Activated CD8-positive, alpha-beta T cell treated with anti-CD3 and anti-CD28 coated beads, Interleukin-2, amount 10 ng/mL, durations not matched to agents 7 days and 5 days (primary cell): ENCODE data around the gene RTN4RL2. TPM values are rescaled to one million over a fixed set of nuclear protein-coding genes. Genes with fewer than 3 reads are reported as not detected.

ENCODE experiments used
- ATAC-seq: fragments of 150-1000 bp; cut with Tn5 transposase; one replicate; pipeline ENCODE4 v1.10.0; 2021; ENCODE audit warnings: moderate library complexity
- CTCF ChIA-PET: fragments of 350-600 bp; sonication (Branson Sonifier 250); formaldehyde crosslinking; loops from one replicate; lab custom pipeline; 2021; ENCODE audit warnings: antibody characterized with exemption; lab: Charles Lee
- POLR2A ChIA-PET: fragments of 350-600 bp; sonication (Branson Sonifier 250); formaldehyde crosslinking; loops from one replicate; lab custom pipeline; 2021; ENCODE audit warnings: antibody characterized with exemption; lab: Charles Lee
- DNase-seq: peaks from one replicate; pipeline ENCODE4 v3.0.0-alpha.2; 2020
- H3K27ac Mint-ChIP-seq: one replicate; pipeline ENCODE4 v1.8.0; 2021; ENCODE audit warnings: mild to moderate bottlenecking, mixed read lengths
- H3K27me3 Mint-ChIP-seq: one replicate; pipeline ENCODE4 v1.8.0; 2021; ENCODE audit warnings: low read depth, mixed read lengths
- H3K36me3 Mint-ChIP-seq: one replicate; pipeline ENCODE4 v1.8.0; 2021; ENCODE audit warnings: low read depth, mixed read lengths
- H3K4me1 Mint-ChIP-seq: one replicate; pipeline ENCODE4 v1.8.0; 2021; ENCODE audit warnings: low read depth, mixed read lengths
- H3K4me3 Mint-ChIP-seq: one replicate; pipeline ENCODE4 v1.8.0; 2021; ENCODE audit warnings: mild to moderate bottlenecking, mixed read lengths
- H3K9me3 Mint-ChIP-seq: one replicate; pipeline ENCODE4 v1.8.0; 2022; ENCODE audit warnings: mixed read lengths; ENCODE audit not compliant: insufficient read depth
- total RNA-seq, 2 experiments: library from RNA; stranded (reverse); gene quantifications; one replicate each; pipeline ENCODE4 v1.2.3, GENCODE V29; 2021

The RTN4RL2 gene
- total RNA-seq, 2 experiments from 2014 or later: 0.47 to 0.57 TPM

DNA sequence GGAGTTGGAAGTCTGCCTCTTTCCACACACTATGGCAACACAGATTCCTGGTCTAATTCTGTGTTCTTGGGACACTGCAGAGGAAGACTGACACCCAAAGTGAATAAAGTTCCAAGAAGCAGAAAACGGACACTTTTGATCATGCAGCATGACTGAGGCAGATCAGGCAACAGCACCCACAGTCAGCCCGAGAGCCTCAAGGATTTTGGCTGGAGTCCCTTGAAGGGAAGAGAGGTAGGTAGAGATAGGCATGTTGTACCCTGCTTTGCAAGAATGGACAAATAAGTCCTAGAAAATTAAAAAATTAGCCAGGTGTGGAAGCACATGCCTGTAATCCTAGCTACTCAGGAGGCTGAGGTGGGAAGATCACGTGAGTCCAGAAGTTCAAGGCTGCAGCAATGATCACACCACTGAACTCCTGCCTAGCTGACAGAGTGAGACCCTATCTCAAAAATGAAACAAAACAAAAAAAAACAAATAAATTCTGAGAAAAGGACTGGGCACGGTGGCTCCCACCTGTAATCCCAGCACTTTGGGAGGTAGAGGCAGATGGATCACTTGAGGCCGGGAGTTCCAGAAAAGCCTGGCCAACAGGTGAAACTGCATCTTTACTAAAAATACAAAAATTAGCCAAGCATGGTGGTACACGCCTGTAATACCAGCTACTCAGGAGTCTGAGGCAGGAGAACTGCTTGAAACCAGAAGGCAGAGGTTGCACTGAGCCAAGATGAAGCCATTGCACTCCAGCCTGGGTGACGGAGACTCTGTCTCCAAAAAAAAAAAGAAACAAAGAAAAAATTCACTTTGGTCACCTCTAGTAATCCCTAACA, 48.2 kb downstream of the RTN4RL2 start:
- ChIA-PET CTCF (interaction anchor here (2.9 to 6.0 kb wide), 3 partner anchors 15 to 51 kb away, joined by 16 to 53 read pairs (median 19); no protein-coding TSS in a partner anchor), POLR2A (no interaction called here)
- Mint-ChIP-seq H3K4me1 (peaks cover 31% of the 10 kb centered on the region), H3K27me3 (no peaks in the 10 kb centered on the region), H3K4me3 (no peak overlapping the region), H3K9me3 (no peaks in the 10 kb centered on the region), H3K36me3 (peaks cover 13% of the 10 kb centered on the region), H3K27ac (no peak overlapping the region)
- no peak for ATAC-seq
- DNase-seq: no peak

DNA sequence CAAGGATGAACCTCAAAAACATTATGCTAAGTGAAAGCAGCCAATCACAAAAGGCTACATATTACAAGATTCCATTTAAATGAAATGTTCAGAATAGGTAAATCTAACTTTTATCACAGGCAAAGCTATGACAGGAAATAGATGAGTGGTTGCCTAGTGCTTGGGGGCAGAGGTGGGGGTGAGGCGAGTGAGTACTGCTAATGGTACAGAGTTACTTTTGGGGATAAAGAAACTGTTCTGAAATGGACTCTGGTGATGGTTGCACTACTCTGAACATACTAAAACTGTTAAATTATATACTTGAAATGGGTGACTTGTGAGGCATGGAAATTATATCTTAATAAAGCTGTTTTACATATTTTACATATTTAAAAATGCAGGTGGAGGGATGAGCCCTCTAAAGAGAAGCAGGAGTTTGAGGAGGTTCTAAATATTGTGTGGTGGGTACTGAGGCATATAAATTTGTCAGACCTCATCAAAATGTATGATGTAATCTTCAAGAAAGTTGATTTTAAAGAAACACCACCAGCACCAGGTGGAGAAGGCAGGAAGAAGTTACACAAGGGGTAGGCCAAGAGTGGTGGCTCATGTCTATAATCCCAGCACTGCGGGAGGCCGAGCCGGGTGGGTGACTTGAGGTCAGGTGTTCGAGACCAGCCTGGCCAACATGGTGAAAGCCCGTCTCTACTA, 51.6 kb downstream of the RTN4RL2 start:
- ChIA-PET POLR2A (no interaction called here), CTCF (interaction anchor here (0.7 to 2.0 kb wide), 6 partner anchors 15 to 54 kb away, joined by 3 to 29 read pairs (median 7); no protein-coding TSS in a partner anchor)
- Mint-ChIP-seq H3K36me3 (peaks cover 10% of the 10 kb centered on the region), H3K9me3 (no peaks in the 10 kb centered on the region), H3K27me3 (no peaks in the 10 kb centered on the region), H3K4me1 (peaks cover 38% of the 10 kb centered on the region), H3K4me3 (peak overlapping the region; percentile 12), H3K27ac (peak overlapping the region; percentile 30)
- ATAC-seq (no peak), DNase-seq (no peak)

DNA sequence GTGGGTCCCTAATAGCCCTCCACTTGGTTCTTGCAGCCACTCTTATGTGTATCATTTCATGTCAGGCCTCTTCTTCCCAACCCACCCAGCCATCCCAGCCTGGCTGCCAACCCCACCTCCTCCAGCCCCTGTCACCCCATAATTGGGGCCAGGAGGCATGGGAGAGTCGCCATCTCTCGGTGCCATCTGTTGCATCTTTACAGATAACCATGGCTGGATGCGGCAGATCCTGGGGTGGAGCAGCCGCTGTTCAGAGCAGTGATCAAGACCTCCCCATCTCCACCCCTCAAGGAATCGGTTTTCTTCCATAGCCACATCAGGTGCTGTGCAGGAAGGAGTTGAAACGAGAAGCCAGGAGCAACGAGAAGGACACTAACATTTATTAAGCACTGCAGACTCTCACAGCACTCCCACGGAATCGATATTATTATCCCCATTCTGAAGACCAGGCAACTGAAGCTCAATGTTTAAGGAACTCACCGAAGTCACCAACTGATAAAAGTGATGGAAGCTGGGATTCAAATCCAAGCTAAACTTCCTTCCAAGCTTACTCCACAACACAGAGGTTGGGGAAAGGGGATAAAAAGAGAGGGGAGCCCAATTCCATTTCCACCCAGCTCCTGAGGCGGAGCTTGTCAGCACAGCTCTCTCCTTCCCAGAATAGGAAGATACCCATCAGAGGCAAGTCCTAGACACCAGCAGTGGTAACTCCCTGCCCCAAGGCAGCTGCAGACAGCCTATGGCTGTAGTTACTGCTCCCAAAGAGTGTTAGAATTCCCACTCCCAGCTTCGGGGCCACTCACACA, 52.5 kb downstream of the RTN4RL2 start:
- no peak for DNase-seq
- ChIA-PET CTCF (interaction anchor here (0.6 to 9.0 kb wide), 6 partner anchors 13 to 167 kb away, joined by 3 to 152 read pairs (median 25); no protein-coding TSS in a partner anchor), POLR2A (interaction anchor here (1.6 to 5.0 kb wide), 2 partner anchors 10 to 14 kb away, joined by 4 to 47 read pairs; no protein-coding TSS in a partner anchor)
- Mint-ChIP-seq H3K27me3 (no peaks in the 10 kb centered on the region), H3K27ac (peak overlapping the region; percentile 30), H3K36me3 (peaks cover 10% of the 10 kb centered on the region), H3K4me3 (no peak overlapping the region), H3K4me1 (peaks cover 37% of the 10 kb centered on the region), H3K9me3 (no peaks in the 10 kb centered on the region)
- no peak for ATAC-seq

DNA sequence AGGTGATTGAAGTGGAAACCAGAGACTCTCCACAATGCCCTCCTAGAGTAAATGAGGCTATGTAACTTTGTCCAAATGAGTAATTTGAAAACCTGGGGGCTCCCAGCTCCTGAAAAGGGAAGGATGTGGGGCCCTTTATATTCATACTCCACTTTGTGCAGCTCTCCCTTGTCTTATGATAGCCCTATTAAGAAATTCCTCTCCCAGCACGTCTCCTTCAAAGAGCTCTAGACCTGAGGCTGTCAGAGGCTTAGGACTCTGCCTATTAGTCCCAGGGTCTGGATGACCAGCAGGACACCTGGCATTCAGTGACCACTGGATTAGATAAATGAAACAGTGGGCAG, 53.1 kb downstream of the RTN4RL2 start:
- peaks cover 8% of the 10 kb centered on the region for H3K36me3 Mint-ChIP-seq
- ChIA-PET CTCF (interaction anchor here (0.6 to 9.0 kb wide), 8 partner anchors 13 to 167 kb away, joined by 3 to 152 read pairs (median 4); partner anchors contain the start of gene UBE2L6), POLR2A (interaction anchor here (1.0 to 5.0 kb wide), 3 partner anchors 11 to 144 kb away, joined by 3 to 47 read pairs (median 4); partner anchors contain the start of gene CLP1)
- no peaks in the 10 kb centered on the region for H3K27me3 Mint-ChIP-seq
- peaks cover 37% of the 10 kb centered on the region for H3K4me1 Mint-ChIP-seq
- ATAC-seq (no peak), DNase-seq (no peak)
- H3K27ac Mint-ChIP-seq: peak overlapping the region; percentile 57
- H3K9me3 Mint-ChIP-seq: no peaks in the 10 kb centered on the region
- peak overlapping the region; percentile 97 for H3K4me3 Mint-ChIP-seq

- Mint-ChIP-seq H3K36me3 (peaks cover 8% of the 10 kb centered on the region), H3K27me3 (no peaks in the 10 kb centered on the region), H3K4me1 (peaks cover 37% of the 10 kb centered on the region), H3K27ac (peak overlapping the region; percentile 91), H3K9me3 (no peaks in the 10 kb centered on the region), H3K4me3 (peak overlapping the region; percentile 97)
- DNase-seq (peak; percentile 48), ATAC-seq (peak; percentile 51)
- POLR2A ChIA-PET: interaction anchor here (0.6 to 5.0 kb wide), 6 partner anchors 12 to 1064 kb away, joined by 3 to 47 read pairs (median 3); partner anchors contain the start of gene CLP1
- CTCF ChIA-PET: interaction anchor here (1.0 to 9.0 kb wide), 11 partner anchors 12 to 168 kb away, joined by 3 to 152 read pairs (median 5); partner anchors contain the start of gene UBE2L6
Measured at GRCh38 chr11:57513911-57514537, 53.7 kb downstream of the RTN4RL2 start.

DNA sequence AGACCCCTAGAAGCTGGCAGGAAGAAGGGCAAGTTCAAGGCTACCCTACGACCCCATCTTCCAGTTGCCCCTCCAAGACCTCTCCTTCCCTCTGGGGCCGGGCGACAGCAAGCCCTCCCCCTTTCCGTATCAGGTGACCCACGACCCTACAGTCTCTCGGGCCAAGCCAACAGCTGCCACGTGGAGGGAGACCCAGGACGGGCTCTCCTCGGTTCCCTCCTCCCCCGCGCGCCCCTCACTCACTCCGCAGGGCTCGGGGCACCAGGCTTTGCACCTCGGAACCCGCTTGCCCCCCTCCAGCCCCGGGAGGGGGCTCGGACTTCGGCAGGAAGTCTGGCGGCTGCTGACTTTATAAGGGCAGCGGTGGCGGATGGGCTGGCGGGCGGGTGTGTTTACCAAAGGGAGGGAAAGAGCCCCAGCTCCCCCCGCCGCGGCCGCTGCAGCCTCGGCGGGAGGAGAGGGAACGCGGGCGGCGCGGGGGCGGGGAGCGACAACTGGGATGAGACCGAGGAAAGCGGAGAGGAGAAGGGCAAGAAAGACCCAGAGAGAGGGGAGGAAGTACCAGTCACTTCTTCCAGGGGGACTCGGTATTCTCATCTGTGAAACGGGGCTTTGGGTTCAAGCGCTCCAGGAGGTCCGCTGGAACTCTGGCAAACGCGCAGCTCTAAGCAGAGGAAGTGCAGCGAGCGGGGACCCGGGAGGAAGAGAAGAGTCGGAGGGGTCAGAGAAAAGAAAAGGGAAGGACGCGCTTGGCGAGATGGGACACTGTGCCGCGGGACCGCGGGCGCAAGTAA, 54.4 kb downstream of the RTN4RL2 start:
- Mint-ChIP-seq H3K27ac (peak overlapping the region; percentile 91), H3K27me3 (no peaks in the 10 kb centered on the region), H3K4me1 (peaks cover 34% of the 10 kb centered on the region), H3K36me3 (peaks cover 7% of the 10 kb centered on the region), H3K4me3 (peak overlapping the region; percentile 97), H3K9me3 (no peaks in the 10 kb centered on the region)
- CTCF ChIA-PET: interaction anchor here (0.9 to 9.0 kb wide), 14 partner anchors 9 to 180 kb away, joined by 3 to 152 read pairs (median 4); partner anchors contain the start of genes SSRP1 and UBE2L6
- POLR2A ChIA-PET: interaction anchor here (0.6 to 5.0 kb wide), 4 partner anchors 12 to 1063 kb away, joined by 3 to 47 read pairs (median 3); no protein-coding TSS in a partner anchor
- ATAC-seq: peak; percentile 68
- peak; percentile 71 for DNase-seq

DNA sequence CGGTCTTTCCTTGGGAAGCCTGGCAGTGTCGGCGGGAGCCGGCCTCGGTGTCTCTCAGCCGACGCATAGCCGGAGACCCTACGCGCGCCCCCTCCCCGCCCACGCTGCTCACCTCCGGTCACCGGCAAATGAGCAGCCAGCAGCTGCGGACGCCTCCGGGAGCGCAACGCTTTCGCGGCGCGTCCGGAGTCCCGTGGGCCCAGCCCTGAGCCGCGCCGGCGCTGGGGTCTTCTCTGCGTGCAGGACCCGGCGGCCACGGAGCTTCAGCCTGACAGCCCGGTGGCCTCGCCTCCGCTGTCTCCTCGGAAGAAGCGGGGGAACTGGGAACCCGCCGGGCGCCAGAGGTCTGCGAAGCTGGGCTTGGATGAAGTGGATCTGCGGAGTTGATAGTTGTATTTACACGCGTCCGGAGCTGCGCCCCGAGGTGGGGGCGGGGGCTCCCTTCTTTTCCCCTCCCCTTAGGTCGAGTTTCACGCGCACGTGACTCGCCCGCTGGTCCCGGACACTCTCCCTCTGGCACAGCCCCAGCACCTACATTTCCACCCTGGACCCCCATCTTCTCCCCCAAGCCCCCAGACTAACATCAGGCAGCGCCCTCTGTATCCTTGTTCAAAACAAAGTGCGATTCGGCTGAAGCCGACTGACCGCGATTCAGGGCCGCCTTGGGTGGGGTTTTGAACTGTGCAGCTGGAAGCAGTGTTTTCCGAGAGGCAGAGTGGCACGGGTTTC, 55.2 kb downstream of the RTN4RL2 start, which contains the start of gene SLC43A1:
Gene SLC43A1, minus strand, starts transcription at position 371 of the 729 bp plus-strand sequence. CDS start 1,591 bp downstream, outside the sequence.
- peak; percentile 47 for ATAC-seq
- Mint-ChIP-seq H3K9me3 (no peaks in the 10 kb centered on the region), H3K4me1 (peaks cover 32% of the 10 kb centered on the region), H3K4me3 (peak within 1 kb of the TSS; percentile 97), H3K36me3 (peaks cover 5% of the 10 kb centered on the region), H3K27me3 (no peaks in the 10 kb centered on the region), H3K27ac (peak within 1 kb of the TSS; percentile 91)
- ChIA-PET CTCF (interaction anchor here (0.9 to 9.0 kb wide), 14 partner anchors 10 to 180 kb away, joined by 3 to 152 read pairs (median 4); partner anchors contain the start of genes SSRP1 and UBE2L6), POLR2A (interaction anchor here (0.6 to 5.0 kb wide), 2 partner anchors 12 to 24 kb away, joined by 3 to 47 read pairs; no protein-coding TSS in a partner anchor)
- peak; percentile 45 for DNase-seq

DNA sequence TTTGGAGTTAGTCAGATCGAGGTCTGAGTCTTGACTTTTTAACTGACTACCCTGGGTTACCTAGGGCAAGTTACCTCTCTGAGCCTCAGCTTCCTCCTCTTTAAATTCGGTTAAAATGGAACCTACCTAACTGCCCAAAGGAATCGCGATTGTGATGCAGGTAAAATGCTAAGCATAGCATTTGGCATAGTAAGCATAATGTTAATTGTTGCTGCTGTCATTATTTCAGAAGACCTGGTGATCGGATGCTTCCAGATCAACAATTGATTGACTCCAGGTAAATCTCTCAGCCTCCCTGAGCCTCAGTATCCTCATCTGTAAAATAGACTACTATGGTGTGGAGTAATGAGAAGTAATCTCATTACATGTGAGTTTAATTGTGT, 55.7 kb downstream of the RTN4RL2 start:
- Mint-ChIP-seq H3K36me3 (peaks cover 5% of the 10 kb centered on the region), H3K4me3 (peak overlapping the region; percentile 97), H3K27ac (peak overlapping the region; percentile 84), H3K27me3 (no peaks in the 10 kb centered on the region), H3K4me1 (peaks cover 32% of the 10 kb centered on the region), H3K9me3 (no peaks in the 10 kb centered on the region)
- ATAC-seq: no peak
- POLR2A ChIA-PET: interaction anchor here (0.6 to 5.0 kb wide), 2 partner anchors 11 to 25 kb away, joined by 3 to 47 read pairs; no protein-coding TSS in a partner anchor
- no peak for DNase-seq
- CTCF ChIA-PET: interaction anchor here (1.0 to 9.0 kb wide), 13 partner anchors 10 to 181 kb away, joined by 3 to 152 read pairs (median 5); partner anchors contain the start of genes SSRP1 and UBE2L6

GRCh38 chr11:57521116-57521515, 60.8 kb downstream of the RTN4RL2 start:
- CTCF ChIA-PET: interaction anchor here (1.7 to 9.0 kb wide), 2 partner anchors 27 to 63 kb away, joined by 9 to 152 read pairs; no protein-coding TSS in a partner anchor
- POLR2A ChIA-PET: no interaction called here
- Mint-ChIP-seq H3K27ac (no peak overlapping the region), H3K27me3 (no peaks in the 10 kb centered on the region), H3K36me3 (peaks cover 10% of the 10 kb centered on the region), H3K4me1 (peaks cover 2% of the 10 kb centered on the region), H3K4me3 (no peak overlapping the region), H3K9me3 (no peaks in the 10 kb centered on the region)
- ATAC-seq (no peak), DNase-seq (no peak)
